ENCODE results near the gene SCN4A.
"Not testable (repeated sequence)": the region's sequence is repeated elsewhere in the genome, so short reads cannot be mapped to it uniquely, and the experiment has no call there.

SCN4A gene

GRCh38 chr17:63925615-63926014 is 47.1 kb downstream of the SCN4A start:
- no peak overlapping the region for H3K4me3 ChIP-seq (replicated peaks; ENCODE audit: low read depth, low read length)
- peak; percentile 61 for DNase-seq (ENCODE audit: extremely low read depth, insufficient read length)
- no peak for TF ChIP-seq CTCF (IDR thresholded peaks at IDR 0.05; ENCODE audit: insufficient read depth, low read length, poor library complexity, severe bottlenecking)

GRCh38 chr17:63922402-63922801 is 50.3 kb downstream of the SCN4A start:
- H3K27me3 ChIP-seq (replicated peaks; ENCODE audit: control insufficient read depth, insufficient read depth, low read length); DNase-seq (ENCODE audit: extremely low read depth, insufficient read length); H3K36me3 ChIP-seq (ENCODE audit: control insufficient read depth, insufficient read depth, low read length); H3K4me3 ChIP-seq (replicated peaks; ENCODE audit: low read depth, low read length): not testable (repeated sequence)

More at GRCh38 chr17:63925615-63926014, 47.1 kb downstream of the SCN4A start:
- Histone ChIP-seq H3K36me3 (ENCODE audit: control insufficient read depth, insufficient read depth, low read length) (peaks cover 26% of the 10 kb centered on the region), H3K27me3 (replicated peaks; ENCODE audit: control insufficient read depth, insufficient read depth, low read length) (no peaks in the 10 kb centered on the region)

GRCh38 chr17:63920779-63921178 is 51.9 kb downstream of the SCN4A start:
- not testable (repeated sequence) for H3K27me3 ChIP-seq (replicated peaks; ENCODE audit: control insufficient read depth, insufficient read depth, low read length); H3K36me3 ChIP-seq (ENCODE audit: control insufficient read depth, insufficient read depth, low read length); DNase-seq (ENCODE audit: extremely low read depth, insufficient read length); H3K4me3 ChIP-seq (replicated peaks; ENCODE audit: low read depth, low read length)

GRCh38 chr17:63920050-63920449 is 52.7 kb downstream of the SCN4A start:
- not testable (repeated sequence) for H3K4me3 ChIP-seq (replicated peaks; ENCODE audit: low read depth, low read length); H3K36me3 ChIP-seq (ENCODE audit: control insufficient read depth, insufficient read depth, low read length); H3K27me3 ChIP-seq (replicated peaks; ENCODE audit: control insufficient read depth, insufficient read depth, low read length); DNase-seq (ENCODE audit: extremely low read depth, insufficient read length)

- peak; percentile 48 for DNase-seq (ENCODE audit: extremely low read depth, insufficient read length)
Measured at GRCh38 chr17:63919311-63919723, 53.4 kb downstream of the SCN4A start.

GRCh38 chr17:63918789-63919305 is 53.9 kb downstream of the SCN4A start, which contains the start of gene GH1:
Gene GH1 (minus strand): TSS chr17:63918839. CDS start chr17:63918776, 63 bp downstream.
- DNase-seq (ENCODE audit: extremely low read depth, insufficient read length); H3K27me3 ChIP-seq (replicated peaks; ENCODE audit: control insufficient read depth, insufficient read depth, low read length); H3K36me3 ChIP-seq (ENCODE audit: control insufficient read depth, insufficient read depth, low read length); H3K4me3 ChIP-seq (replicated peaks; ENCODE audit: low read depth, low read length): not testable (repeated sequence)

More at GRCh38 chr17:63919311-63919723, 53.4 kb downstream of the SCN4A start:
- H3K4me3 ChIP-seq (replicated peaks; ENCODE audit: low read depth, low read length): no peak overlapping the region
- no peaks in the 10 kb centered on the region for H3K27me3 ChIP-seq (replicated peaks; ENCODE audit: control insufficient read depth, insufficient read depth, low read length)
- peak; percentile 89 for TF ChIP-seq CTCF (IDR thresholded peaks at IDR 0.05; ENCODE audit: insufficient read depth, low read length, poor library complexity, severe bottlenecking)
- H3K36me3 ChIP-seq (ENCODE audit: control insufficient read depth, insufficient read depth, low read length): no peaks in the 10 kb centered on the region

- Histone ChIP-seq H3K27me3 (replicated peaks; ENCODE audit: control insufficient read depth, insufficient read depth, low read length) (no peaks in the 10 kb centered on the region), H3K4me3 (replicated peaks; ENCODE audit: low read depth, low read length) (no peak overlapping the region), H3K36me3 (ENCODE audit: control insufficient read depth, insufficient read depth, low read length) (no peaks in the 10 kb centered on the region)
- TF ChIP-seq CTCF (IDR thresholded peaks at IDR 0.05; ENCODE audit: insufficient read depth, low read length, poor library complexity, severe bottlenecking): no peak
- no peak for DNase-seq (ENCODE audit: extremely low read depth, insufficient read length)
Measured at GRCh38 chr17:63918305-63918704, 54.4 kb downstream of the SCN4A start.

GRCh38 chr17:63917646-63918045 is 55.1 kb downstream of the SCN4A start:
- H3K27me3 ChIP-seq (replicated peaks; ENCODE audit: control insufficient read depth, insufficient read depth, low read length): no peaks in the 10 kb centered on the region
- TF ChIP-seq CTCF (IDR thresholded peaks at IDR 0.05; ENCODE audit: insufficient read depth, low read length, poor library complexity, severe bottlenecking): no peak
- H3K36me3 ChIP-seq (ENCODE audit: control insufficient read depth, insufficient read depth, low read length): no peaks in the 10 kb centered on the region
- DNase-seq (ENCODE audit: extremely low read depth, insufficient read length): no peak
- no peak overlapping the region for H3K4me3 ChIP-seq (replicated peaks; ENCODE audit: low read depth, low read length)

- H3K36me3 ChIP-seq (ENCODE audit: control insufficient read depth, insufficient read depth, low read length); DNase-seq (ENCODE audit: extremely low read depth, insufficient read length); H3K4me3 ChIP-seq (replicated peaks; ENCODE audit: low read depth, low read length); H3K27me3 ChIP-seq (replicated peaks; ENCODE audit: control insufficient read depth, insufficient read depth, low read length): not testable (repeated sequence)
Measured at GRCh38 chr17:63917206-63917605, 55.5 kb downstream of the SCN4A start.
